GM21423 (cell line): ENCODE results near the gene PIK3IP1.

ENCODE experiments used
- ATAC-seq: cut with Tn5 transposase; IDR thresholded peaks from one replicate; pipeline ENCODE4 v1.9.1; 2021; ENCODE audit warnings: mild to moderate bottlenecking, moderate library complexity; ENCODE audit not compliant: unreplicated experiment

The PIK3IP1 gene

DNA sequence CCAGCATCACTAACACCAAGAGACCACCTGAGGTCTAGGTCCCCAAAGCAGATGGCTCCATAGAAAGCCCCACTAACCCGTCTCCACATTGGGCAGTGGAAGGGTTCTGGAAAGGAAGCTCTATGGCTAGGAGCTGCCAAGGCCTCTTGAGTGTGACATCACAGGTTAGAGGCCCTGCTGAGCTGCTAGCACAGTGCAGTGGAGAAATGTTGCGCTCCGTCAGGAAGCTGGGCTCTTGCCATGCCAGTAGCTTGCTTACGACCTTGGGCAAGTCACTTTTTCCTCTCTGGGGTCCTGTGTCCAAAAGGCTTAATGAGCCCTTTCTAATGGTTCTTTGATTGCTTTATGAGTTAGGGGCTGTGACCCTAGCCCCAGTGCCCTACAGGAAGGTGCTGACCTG, 10.6 kb downstream of the PIK3IP1 start:
- no peak for ATAC-seq

DNA sequence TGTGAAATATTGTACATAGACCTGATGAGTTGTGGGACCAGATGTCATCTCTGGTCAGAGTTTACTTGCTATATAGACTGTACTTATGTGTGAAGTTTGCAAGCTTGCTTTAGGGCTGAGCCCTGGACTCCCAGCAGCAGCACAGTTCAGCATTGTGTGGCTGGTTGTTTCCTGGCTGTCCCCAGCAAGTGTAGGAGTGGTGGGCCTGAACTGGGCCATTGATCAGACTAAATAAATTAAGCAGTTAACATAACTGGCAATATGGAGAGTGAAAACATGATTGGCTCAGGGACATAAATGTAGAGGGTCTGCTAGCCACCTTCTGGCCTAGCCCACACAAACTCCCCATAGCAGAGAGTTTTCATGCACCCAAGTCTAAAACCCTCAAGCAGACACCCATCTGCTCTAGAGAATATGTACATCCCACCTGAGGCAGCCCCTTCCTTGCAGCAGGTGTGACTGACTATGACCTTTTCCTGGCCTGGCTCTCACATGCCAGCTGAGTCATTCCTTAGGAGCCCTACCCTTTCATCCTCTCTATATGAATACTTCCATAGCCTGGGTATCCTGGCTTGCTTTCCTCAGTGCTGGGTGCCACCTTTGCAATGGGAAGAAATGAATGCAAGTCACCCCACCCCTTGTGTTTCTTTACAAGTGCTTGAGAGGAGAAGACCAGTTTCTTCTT, 12.3 kb downstream of the PIK3IP1 start:
- ATAC-seq: no peak

DNA sequence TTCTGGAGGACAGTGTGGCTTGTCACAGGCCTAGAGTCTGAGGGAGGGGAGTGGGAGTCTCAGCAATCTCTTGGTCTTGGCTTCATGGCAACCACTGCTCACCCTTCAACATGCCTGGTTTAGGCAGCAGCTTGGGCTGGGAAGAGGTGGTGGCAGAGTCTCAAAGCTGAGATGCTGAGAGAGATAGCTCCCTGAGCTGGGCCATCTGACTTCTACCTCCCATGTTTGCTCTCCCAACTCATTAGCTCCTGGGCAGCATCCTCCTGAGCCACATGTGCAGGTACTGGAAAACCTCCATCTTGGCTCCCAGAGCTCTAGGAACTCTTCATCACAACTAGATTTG, 13.0 kb downstream of the PIK3IP1 start:
- ATAC-seq: no peak

DNA sequence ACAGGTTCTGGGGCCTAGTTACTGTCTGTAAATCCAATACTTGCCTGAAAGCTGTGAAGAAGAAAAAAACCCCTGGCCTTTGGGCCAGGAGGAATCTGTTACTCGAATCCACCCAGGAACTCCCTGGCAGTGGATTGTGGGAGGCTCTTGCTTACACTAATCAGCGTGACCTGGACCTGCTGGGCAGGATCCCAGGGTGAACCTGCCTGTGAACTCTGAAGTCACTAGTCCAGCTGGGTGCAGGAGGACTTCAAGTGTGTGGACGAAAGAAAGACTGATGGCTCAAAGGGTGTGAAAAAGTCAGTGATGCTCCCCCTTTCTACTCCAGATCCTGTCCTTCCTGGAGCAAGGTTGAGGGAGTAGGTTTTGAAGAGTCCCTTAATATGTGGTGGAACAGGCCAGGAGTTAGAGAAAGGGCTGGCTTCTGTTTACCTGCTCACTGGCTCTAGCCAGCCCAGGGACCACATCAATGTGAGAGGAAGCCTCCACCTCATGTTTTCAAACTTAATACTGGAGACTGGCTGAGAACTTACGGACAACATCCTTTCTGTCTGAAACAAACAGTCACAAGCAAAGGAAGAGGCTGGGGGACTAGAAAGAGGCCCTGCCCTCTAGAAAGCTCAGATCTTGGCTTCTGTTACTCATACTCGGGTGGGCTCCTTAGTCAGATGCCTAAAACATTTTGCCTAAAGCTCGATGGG, 13.5 kb downstream of the PIK3IP1 start:
- ATAC-seq: no peak

DNA sequence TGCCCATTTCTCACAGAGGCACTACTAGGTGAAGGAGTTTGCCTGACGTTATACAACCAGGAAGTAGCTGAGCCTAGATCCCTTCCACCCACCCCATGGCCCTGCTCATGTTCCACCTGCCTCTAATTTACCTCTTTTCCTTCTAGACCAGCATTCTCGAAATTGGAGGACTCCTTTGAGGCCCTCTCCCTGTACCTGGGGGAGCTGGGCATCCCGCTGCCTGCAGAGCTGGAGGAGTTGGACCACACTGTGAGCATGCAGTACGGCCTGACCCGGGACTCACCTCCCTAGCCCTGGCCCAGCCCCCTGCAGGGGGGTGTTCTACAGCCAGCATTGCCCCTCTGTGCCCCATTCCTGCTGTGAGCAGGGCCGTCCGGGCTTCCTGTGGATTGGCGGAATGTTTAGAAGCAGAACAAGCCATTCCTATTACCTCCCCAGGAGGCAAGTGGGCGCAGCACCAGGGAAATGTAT, 14.1 kb downstream of the PIK3IP1 start:
- no peak for ATAC-seq

DNA sequence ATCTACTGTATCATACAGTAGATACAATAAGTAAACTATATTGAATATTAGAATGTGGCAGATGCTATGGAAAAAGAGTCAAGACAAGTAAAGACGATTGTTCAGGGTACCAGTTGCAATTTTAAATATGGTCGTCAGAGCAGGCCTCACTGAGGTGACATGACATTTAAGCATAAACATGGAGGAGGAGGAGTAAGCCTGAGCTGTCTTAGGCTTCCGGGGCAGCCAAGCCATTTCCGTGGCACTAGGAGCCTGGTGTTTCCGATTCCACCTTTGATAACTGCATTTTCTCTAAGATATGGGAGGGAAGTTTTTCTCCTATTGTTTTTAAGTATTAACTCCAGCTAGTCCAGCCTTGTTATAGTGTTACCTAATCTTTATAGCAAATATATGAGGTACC, 14.5 kb downstream of the PIK3IP1 start:
- ATAC-seq: no peak

DNA sequence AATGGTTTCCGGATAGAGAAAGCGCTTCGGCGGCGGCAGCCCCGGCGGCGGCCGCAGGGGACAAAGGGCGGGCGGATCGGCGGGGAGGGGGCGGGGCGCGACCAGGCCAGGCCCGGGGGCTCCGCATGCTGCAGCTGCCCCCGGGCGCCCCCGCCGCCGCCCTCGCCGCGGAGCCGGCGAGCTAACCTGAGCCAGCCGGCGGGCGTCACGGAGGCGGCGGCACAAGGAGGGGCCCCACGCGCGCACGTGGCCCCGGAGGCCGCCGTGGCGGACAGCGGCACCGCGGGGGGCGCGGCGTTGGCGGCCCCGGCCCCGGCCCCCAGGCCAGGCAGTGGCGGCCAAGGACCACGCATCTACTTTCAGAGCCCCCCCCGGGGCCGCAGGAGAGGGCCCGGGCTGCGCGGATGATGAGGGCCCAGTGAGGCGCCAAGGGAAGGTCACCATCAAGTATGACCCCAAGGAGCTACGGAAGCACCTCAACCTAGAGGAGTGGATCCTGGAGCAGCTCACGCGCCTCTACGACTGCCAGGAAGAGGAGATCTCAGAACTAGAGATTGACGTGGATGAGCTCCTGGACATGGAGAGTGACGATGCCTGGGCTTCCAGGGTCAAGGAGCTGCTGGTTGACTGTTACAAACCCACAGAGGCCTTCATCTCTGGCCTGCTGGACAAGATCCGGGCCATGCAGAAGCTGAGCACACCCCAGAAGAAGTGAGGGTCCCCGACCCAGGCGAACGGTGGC, 15.7 kb downstream of the PIK3IP1 start:
- ATAC-seq: no peak

DNA sequence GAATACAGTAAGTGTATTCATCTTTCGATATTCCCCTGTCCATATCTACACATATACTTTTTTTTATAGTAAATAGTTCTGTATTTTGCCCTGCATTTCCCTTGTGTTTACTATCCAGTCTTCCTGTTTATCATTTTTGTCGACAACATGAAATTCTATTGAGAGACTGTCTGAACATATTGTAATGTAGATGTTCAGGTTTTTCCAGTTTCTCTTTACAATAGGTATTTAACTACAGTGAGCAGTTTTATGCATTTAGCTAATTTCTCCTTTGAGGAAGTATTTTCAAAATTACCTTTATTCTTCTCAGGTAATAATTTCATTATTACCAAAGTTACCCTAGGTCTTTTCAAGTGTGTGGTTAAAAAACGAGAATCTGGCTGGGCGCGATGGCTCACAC, 16.7 kb downstream of the PIK3IP1 start:
- ATAC-seq: no peak

DNA sequence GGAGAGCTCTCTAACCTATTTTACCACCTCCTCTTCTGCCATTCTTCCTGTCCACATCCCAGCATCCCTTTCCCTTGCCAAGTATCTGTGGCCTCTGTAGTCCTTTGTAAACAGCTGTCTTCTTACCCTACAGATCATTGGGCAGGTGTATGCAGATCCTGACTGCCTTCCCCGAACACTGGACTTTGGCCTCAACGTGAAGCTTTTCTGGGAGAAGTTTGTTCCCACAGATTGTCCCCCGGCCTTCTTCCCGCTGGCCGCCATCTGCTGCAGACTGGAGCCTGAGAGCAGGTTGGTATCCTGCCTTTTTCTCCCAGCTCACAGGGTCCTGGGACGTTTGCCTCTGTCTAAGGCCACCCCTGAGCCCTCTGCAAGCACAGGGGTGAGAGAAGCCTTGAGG, 17.3 kb downstream of the PIK3IP1 start:
- no peak for ATAC-seq

DNA sequence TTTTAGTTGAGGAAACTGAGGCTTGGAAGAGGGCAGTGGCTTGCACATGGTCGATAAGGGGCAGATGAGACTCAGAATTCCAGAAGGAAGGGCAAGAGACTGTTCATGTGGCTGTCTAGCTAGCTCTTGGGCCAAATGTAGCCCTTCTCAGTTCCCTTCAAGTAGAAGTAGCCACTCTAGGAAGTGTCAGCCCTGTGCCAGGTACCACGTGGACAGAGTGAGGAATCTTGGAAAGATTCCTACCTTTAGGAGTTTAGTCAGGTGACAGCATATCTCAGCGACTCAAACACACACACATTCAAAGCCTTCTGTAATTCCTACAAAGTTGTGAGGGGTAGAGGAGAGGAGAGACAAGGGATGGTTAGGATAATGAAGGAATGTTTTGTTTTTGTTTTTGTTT, 18.3 kb downstream of the PIK3IP1 start:
- no peak for ATAC-seq

DNA sequence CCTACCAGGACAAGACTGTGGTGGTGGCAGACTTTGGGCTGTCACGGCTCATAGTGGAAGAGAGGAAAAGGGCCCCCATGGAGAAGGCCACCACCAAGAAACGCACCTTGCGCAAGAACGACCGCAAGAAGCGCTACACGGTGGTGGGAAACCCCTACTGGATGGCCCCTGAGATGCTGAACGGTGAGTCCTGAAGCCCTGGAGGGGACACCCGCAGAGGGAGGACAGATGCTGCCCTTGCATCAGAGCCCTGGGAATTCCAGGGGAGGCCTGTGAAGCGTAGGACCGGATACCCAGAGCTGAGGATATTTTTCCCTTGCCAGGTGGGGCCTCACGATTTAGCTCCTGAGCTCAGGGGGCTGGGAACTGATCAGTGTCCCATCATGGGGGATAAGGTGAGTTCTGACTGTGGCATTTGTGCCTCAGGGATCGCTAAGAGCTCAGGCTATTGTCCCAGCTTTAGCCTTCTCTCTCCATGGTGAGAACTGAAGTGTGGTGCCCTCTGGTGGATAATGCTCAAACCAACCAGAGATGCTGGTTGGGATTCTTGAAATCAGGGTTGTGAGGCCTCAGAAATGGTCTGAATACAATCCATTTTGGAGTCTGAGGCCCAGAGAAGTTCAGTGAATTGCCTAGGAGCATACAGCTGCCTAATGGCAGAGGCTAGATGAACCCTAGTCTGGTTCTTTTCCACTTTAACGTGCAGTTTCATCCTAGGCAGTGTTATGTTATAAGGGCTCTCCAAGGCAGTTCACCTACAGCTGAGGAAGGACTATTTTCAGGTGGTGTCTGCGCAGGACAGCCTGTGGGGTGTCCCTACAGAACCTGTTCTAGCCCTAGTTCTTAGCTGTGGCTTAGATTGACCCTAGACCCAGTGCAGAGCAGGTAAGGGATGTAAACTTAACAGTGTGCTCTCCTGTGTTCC, 19.5 kb downstream of the PIK3IP1 start:
- ATAC-seq: no peak

DNA sequence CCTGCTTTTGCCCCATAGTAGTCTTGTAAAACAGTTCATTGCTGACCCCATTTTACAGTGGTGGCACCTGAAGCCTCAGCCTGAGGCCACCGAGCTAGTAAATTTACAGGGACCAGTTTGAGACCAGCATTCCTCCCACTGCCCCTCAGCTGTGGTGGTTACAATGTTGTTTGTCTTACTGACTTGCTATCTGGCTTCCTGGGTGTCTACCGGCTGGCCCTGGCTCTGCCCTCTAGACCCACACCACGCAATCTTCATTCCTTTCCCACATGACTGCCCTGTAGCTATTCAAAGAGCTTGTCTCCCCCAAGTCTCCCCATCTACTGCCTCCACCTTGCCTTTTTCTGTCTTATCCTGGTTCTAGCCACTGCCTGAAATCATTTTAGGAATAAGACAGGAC, 20.8 kb downstream of the PIK3IP1 start:
- no peak for ATAC-seq

DNA sequence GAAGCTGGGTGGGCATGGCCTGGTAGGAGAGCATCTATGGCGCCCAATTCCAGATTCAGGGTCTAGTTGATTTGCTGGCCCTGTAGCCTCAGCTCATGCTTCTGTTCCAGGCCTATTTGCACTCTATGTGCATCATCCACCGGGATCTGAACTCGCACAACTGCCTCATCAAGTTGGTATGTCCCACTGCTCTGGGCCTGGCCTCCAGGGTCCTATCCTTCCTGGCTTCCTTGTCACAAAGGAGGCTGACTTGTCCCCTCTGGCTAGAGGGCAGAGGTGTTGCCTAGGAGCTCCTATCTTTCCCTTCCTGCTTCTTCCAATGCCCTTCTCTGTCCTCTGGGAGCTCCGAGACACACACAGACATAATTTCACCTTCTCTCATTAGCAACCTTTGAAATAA, 21.3 kb downstream of the PIK3IP1 start:
- no peak for ATAC-seq

DNA sequence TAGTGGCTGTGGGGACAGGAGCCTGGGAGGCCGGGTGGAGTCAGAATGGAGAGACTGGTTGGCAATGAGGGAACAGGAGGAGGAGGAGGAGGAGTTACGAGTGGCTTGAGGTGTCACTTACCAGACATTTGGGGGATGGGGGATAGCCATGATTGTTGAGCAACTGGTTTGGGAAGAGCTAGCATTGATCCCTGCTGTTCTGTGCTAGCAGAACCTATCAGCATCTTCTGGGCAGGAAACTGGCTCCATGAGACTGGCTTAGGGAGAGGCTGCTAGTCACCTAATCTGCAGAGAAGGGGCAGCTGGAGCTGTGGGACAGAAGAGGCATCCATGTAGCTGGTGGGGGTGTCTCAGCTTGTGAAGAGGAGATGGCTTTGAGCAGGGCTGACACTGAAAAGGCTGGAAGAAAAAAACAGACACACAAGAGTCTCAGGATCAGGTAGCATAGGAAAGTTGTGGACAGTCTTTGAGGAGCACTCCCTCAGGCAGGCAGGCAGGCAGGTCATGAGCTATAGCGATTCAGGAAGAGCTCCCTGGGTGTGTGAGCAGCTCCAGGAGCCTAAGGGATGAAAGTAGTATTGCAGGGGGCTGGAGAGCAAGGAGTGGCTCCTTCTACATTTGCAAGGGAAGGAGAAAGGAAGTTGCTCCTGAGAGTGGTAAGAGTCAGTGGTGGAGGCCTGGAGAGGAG, 22.3 kb downstream of the PIK3IP1 start:
- no peak for ATAC-seq

DNA sequence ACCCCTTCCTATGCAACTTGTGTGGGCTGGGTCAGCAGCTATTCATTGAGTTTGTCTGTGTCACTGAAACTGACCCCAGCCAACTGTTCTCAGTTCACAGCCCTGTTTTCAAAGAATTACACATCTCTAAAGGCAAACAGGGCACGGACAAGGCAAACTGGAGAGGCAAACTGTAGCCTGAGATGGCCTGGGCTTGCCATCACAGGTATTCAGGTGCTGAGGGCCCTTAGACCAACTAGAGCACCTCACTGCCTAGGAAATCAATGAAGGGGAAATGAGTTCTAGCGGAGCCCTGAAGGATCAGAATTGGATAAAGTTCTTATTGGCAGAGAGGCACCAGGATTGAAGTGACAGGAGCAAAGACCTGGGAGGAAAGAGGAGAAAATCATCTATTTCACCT, 24.0 kb downstream of the PIK3IP1 start:
- ATAC-seq: no peak

DNA sequence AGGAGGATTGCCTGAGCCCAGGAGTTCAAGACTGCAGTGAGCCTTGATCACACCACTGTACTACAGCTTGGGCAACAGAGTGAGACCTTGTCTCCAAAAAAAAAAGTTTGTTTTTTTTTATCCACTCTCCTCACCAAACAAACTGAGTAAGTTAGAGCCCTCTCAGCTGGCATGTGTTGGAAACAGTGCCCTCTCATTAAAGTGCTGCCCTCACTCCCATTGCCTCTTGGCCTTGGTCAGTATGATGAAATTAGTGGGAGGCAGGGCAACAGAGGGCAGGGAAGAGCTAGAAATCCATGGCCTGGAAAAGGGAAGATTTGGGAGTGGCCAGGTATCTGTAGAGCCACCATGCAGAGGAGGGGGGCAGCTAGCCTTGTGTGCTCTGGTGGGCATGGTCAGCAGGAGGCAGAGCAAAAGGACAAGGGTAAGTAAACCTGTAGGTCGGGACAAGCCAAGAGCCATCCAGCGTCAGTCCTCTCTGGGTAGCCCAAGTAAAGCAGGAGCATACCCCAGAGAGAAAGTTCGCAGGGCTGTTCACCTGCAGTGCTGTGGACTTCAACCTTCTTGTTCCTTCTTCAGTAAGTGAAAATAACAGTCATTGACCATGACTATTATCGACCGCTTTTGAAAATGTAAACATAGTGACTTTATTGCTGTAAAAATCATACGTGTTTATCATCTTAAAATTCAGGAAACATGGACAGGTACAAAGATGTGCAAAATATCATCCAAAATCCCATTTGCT, 28.2 kb downstream of the PIK3IP1 start:
- no peak for ATAC-seq

DNA sequence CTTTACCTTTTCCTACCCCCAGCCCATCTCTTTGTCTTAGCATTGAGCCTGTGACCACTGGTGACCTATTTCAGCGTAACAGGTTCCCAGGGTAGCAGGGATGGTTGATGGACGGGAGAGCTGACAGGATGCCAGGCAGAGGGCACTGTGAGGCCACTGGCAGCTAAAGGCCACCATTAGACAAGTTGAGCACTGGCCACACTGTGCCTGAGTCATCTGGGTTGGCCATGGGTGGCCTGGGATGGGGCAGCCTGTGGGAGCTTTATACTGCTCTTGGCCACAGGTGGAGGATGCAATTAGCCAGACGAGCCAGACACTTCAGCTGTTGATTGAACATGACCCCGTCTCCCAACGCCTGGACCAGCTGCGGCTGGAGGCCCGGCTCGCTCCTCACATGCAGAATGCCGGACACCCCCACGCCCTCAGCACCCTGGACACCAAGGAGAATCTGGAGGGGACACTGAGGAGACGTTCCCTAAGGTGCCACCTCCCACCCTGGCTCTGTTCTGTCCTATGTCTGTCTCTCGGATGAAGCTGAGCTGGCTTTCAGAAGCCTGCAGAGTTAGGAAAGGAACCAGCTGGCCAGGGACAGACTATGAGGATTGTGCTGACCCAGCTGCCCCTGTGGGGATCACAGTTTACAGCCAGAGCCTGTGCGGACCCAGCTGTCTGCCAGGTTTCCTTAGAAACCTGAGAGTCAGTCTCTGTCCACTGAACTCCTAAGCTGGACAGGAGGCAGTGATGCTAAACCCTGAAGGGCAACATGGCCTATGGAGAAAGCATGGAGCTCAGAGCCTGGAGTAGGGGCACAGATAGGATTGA, 29.8 kb downstream of the PIK3IP1 start:
- ATAC-seq: no peak

DNA sequence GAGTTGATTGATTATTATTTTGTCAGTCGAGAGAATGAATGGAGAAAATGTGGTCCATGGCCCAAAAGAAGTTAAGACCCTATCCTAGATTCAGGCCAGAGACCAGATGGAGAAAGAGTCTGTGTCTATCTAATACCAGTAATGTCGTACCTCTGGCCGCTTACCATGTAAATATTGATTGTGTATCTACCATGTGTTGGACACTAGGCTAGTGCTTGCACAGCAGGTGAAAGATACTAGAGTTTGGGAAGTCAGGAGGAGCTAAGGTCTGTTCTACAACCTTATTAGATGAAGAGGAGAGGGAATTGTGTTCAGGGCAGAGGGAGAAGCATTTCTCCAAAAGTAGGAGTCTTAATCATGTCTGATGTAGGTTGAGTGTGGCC, 31.8 kb downstream of the PIK3IP1 start:
- no peak for ATAC-seq
